Stimulated activated CD8-positive, alpha-beta memory T cell treated with anti-CD3 and anti-CD28 coated beads, Interleukin-12 subunit alpha, Interleukin-12 subunit beta, amount 100 ng/mL, for 4 hours (primary cell): Measurements from ENCODE around the gene B9D2.

Source experiments
- DNase-seq: peaks from one replicate; pipeline ENCODE4 v3.0.0-alpha.2; 2020; ENCODE audit warnings: low read depth

Gene B9D2

GRCh38 chr19:41309180-41310032, 54.5 kb downstream of the B9D2 start:
- DNase-seq = no peak

DNA sequence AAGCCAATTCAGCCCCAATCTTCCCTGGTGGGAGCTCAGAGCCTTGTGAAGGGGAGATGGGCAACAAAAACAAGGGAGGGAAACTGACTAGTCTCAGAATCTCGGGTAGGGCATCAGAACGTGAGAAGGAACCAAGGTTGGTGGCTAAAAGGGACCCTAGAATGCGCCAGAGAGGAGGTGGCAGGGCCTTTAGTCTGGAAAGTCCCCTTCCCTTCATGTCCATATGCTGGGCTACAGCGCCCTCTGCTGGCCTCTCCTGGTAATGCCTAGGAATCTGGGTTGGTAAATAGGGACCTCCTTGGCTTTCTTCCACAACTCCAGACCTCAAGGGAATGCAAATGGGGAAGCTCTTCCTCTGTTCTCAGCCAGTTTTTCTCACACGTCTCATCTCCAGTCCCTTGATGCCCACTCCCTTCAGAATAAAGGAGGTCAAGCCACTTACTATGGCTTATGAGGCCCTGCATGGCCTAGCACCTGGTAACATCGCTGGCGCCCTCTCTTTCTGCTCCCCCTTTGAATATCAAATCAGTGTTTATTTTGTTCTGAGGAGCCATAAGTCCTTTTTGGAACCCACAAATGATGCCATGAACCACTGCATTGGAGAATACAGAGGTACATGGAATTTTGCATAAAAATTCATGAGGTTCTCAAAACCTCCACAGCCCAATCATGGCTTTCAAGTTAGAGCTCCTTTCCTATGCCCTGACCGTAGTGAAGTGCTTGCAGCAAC, 55.3 kb downstream of the B9D2 start:
- DNase-seq = peak; percentile 78

DNA sequence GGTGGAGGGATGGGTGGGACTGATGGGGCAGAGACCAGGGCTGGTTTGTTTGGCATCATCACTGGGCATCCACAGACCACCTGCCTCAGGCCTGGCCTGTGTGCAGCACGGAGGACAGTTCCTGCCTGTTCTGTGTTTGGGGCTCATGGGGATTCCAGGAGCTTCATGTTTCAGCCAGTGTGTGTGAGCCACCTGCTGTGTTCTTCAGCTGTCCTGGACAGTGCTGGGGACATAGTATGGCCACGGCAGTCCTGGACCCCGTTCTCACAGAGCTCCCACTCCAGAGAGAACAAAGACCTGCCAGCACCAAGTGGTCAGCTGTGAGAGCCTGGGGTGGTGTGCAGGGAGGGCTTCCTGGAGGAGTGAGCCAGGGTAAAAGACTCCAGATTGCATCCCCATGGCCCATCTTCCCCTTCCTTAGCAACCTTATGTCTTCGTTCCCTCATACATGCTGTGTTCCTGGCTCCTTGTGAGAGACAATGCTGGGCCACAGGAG, 55.9 kb downstream of the B9D2 start:
- DNase-seq = no peak

DNA sequence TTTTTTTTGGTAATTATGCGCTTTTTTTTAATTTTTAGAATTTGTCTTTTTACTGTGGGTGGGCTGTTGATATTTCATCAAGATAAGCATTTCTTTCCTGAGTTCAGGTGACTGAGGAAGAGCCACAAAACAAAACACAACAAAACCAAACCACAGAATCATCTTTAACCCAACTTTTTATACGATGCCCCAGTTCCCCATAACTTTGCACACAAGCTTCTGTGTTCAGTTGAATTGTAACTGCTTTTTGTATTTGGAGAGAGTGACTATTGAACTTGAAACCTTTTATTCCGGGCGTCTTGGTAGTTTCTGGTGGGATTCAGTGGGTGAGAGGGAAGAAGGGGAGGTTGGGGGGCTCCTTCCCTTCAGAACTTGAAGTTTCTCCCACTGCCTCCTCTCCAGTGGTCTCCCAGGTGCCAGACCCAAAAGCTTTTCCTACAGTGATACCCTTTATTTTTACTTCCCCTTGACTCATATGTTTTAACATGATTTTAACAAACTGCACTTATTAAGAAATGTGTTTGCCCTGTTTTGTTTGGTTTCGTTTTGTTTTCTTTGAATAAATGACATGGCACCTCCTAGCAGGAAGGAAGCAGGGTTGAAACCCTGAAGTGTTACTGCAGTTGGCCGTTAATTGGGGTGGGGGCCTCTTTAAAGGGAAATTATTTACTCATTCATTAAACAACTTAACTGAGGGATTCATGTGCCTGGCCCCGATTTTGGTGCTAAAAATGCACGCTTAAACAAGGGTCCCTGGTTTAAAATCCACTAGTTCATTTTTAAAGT, 56.7 kb downstream of the B9D2 start:
- DNase-seq = no peak

GRCh38 chr19:41305927-41306793, 57.8 kb downstream of the B9D2 start:
- no peak for DNase-seq

DNA sequence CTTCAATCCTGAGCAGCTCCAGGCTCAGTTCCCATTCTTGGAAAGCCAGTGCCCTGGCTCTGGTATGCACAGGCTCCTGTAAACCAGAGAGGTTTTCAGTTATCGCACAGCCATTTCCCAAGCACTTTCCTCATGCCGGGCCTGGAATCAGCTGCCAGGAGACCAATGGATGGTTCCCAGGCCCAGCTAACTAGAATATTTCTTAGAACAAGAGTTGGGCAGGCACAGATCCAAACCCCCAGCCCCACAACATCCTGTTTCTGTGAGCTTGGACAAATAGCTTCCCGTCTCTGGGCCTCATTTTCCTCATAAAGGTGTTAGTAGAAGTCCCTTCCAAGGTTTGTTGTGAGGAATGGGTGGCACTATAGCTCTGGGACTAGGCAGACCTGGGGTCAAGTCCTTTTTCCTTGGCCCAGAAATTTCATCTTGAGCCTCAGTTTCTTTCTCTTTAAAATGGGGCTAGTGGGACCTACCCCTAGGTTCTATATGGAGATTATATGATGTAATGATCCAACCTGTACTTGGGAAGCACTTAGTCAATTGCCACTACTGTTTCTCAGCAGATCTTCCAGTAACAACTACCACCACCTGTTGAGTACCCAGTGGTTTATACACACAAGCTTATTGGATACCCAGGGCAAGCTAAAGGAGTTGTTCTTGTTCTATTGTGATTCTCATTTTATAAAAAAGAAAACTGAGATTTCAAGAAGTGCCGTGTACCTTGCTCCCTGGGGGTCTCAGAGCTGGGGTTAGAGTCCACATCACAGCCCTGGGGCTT, 59.1 kb downstream of the B9D2 start:
- no peak for DNase-seq
